ENCODE results near the gene GPR55. TPM values are rescaled to one million over a fixed set of nuclear protein-coding genes. Genes with fewer than 3 reads are reported as not detected.

GPR55 gene
- total RNA-seq, 2 experiments from 2014 or later, result 3.6 to 4.0 TPM

DNA sequence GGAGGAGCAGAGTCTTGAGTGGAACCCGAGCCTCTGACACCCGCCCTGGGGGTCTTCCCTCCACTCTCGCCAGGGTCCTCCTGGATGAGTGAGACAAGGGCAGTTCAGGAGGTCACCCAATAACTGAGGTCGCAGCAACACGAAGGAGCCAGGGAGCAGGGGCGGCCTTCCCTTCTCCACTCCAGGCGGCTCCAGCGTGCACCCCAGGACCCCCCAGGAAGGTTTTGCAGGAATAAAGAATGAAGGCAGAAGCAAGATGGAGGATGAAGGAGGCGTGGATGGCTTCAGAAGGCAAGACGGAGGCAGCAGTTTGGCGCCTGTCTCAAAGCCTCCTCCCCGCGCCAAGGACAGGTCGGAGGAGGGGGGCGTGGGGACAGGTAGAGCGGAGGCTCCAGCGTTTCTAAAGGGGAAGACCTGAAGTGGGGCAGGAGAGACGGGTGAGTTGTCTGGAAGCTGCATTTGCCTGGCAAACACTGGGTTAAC lies 60.9 kb downstream of the GPR55 start:
- CTCF ChIA-PET, result interaction anchor here (0.8 to 1.5 kb wide), 6 partner anchors 11 to 233 kb away, joined by 3 to 8 read pairs (median 4); no protein-coding TSS in a partner anchor
- no peak for DNase-seq
- Mint-ChIP-seq H3K36me3 (ENCODE audit: low read depth) (no peaks in the 10 kb centered on the region), H3K27ac (peak overlapping the region; percentile 82), H3K4me3 (peak overlapping the region; percentile 84), H3K9me3 (ENCODE audit: low read depth) (no peaks in the 10 kb centered on the region), H3K27me3 (peaks cover 7% of the 10 kb centered on the region), H3K4me1 (peaks cover 50% of the 10 kb centered on the region)
- POLR2A ChIA-PET, result interaction anchor here (1.1 kb wide), 1 partner anchor 64 kb away, joined by 3 read pairs; no protein-coding TSS in a partner anchor
- ATAC-seq, result peak; percentile 1
- intact Hi-C loops (cut with DNase I, micrococcal nuclease), result loop anchor here in 1 of 2 experiments (1.0 to 2.0 kb wide), 4 partner anchors 16 to 192 kb away; partner anchors contain the start of genes GPR55 and PSMD1

DNA sequence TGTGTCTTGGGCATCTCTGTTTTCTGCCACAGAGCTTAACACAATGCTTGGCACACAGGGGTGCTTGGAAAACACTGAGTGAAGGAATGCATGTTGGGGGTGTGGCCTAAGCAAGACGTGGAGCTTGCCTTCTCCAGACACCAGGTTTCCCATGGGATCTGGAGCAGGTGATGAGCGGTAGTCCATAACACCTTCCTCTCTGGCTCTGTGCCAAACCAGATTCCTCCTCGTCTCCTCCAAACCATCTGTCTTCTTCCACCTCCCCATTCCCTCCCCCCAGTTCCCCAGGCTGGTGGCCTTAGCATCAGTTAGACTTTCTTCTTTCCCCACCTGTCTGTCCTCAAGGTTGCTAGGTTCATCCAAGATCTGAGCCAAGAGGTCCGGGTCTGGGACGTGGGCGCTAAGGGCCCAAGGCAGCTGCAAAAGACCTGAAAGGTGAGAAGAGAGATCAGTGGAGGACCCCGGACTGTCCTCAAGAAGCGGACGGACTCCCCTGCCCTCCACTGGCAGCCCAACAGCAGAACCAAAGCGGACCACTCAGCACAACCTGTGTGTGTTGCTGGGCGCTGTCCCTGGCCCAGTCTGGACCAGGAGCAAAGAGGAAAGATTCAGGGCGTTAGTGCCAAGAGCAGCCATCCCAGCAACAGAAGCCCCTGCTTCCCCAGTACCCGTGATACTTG lies 61.5 kb downstream of the GPR55 start:
- H3K9me3 Mint-ChIP-seq (ENCODE audit: low read depth), result no peaks in the 10 kb centered on the region
- no peak overlapping the region for H3K27ac Mint-ChIP-seq
- DNase-seq (no peak), ATAC-seq (no peak)
- peaks cover 7% of the 10 kb centered on the region for H3K27me3 Mint-ChIP-seq
- no peaks in the 10 kb centered on the region for H3K36me3 Mint-ChIP-seq (ENCODE audit: low read depth)
- CTCF ChIA-PET, result interaction anchor here (0.9 to 1.5 kb wide), 5 partner anchors 11 to 50 kb away, joined by 3 to 10 read pairs (median 5); no protein-coding TSS in a partner anchor
- peaks cover 50% of the 10 kb centered on the region for H3K4me1 Mint-ChIP-seq
- intact Hi-C loops (cut with DNase I, micrococcal nuclease), result loop anchor here in 1 of 2 experiments (1.0 to 2.0 kb wide), 4 partner anchors 15 to 193 kb away; partner anchors contain the start of genes GPR55 and PSMD1
- POLR2A ChIA-PET, result interaction anchor here (1.0 kb wide), 1 partner anchor 70 kb away, joined by 3 read pairs; no protein-coding TSS in a partner anchor
- peak overlapping the region; percentile 84 for H3K4me3 Mint-ChIP-seq

DNA sequence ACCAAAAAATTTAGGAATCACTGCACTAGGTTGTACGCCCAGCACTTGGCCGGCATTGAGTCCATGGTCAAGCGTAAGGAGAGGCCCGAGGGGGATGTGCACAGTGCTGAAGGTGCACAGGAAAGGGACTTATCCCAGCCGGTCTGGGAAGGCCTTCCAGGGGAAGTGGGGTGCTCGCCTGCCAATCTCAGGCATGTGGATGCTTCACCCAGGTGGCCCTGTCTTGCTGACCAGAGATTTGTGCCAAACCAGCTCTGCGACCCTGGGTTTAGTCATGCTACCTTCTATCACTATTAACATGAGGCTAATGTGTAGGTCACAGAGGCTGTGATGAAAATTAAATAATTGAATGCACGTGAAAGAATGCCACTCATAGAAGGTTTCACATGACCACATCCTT lies 62.0 kb downstream of the GPR55 start:
- Mint-ChIP-seq H3K36me3 (ENCODE audit: low read depth) (no peaks in the 10 kb centered on the region), H3K9me3 (ENCODE audit: low read depth) (no peaks in the 10 kb centered on the region), H3K27me3 (peaks cover 8% of the 10 kb centered on the region), H3K4me3 (no peak overlapping the region), H3K4me1 (peaks cover 47% of the 10 kb centered on the region), H3K27ac (no peak overlapping the region)
- intact Hi-C loops (cut with DNase I, micrococcal nuclease), result no loop called here
- DNase-seq (no peak), ATAC-seq (no peak)
- ChIA-PET CTCF (interaction anchor here (0.9 to 1.0 kb wide), 2 partner anchors 13 to 14 kb away, joined by 5 to 10 read pairs; no protein-coding TSS in a partner anchor), POLR2A (interaction anchor here (1.0 kb wide), 1 partner anchor 69 kb away, joined by 3 read pairs; no protein-coding TSS in a partner anchor)

DNA sequence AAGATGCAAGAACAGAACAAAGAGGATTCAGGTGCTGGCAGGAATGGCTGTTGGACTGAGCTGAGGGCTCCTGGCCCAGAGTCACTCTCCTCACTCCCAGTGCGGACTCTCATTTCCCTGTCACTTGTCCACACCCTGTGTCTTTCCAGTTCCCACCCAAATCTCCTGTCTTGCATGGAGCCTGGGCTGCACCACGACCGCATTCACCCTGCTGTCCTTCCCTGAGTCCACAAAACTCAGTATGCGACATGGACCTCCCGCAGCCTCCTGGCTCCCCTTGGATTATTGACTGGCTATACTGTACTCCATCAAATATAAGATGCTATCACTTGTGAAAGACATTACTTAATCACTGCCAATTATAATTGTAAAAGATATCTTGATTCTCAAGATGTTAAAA lies 62.8 kb downstream of the GPR55 start:
- POLR2A ChIA-PET, result interaction anchor here (1.0 kb wide), 1 partner anchor 68 kb away, joined by 3 read pairs; no protein-coding TSS in a partner anchor

DNA sequence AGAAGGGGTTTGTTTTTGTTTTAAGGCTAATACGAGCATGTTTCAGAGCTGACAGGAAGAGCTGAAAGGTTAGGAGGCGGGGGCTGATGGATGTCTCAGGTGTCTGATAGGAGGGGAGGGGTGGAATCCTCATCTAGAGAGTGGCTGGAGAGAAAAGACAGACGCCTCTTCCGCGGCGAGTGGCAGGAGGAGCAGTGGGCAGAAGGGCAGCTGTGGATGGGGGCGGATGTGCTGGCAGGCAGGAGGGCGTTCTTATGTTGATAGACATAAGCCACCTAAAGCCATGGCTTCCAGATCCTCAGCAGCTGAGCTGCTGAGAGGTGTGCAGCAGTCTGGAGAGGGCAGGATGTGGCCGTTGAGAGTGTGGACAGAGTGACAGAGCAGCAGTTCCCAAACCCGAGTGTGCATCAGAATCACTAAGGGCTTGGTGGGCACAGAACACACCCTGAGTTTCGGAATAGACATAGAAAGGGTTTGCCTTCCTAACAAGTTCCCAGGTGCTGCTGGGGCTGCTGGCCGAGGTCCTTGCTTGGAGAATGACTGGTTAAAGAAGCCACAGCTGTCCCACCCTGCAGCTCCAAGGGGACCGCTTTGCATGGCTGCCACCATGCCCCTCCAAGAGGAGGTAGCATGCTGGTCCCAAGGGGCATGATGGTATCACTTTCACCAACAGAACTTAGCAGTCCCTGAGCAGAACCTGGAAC lies 63.3 kb downstream of the GPR55 start:
- intact Hi-C loops (cut with DNase I, micrococcal nuclease), result no loop called here
- no peak overlapping the region for H3K4me3 Mint-ChIP-seq
- no peaks in the 10 kb centered on the region for H3K9me3 Mint-ChIP-seq (ENCODE audit: low read depth)
- H3K36me3 Mint-ChIP-seq (ENCODE audit: low read depth), result no peaks in the 10 kb centered on the region
- H3K27ac Mint-ChIP-seq, result no peak overlapping the region
- H3K4me1 Mint-ChIP-seq, result peaks cover 41% of the 10 kb centered on the region
- DNase-seq (peak; percentile 38), ATAC-seq (peak; percentile 8)
- ChIA-PET POLR2A (interaction anchor here (0.6 kb wide), 1 partner anchor 16 kb away, joined by 3 read pairs; no protein-coding TSS in a partner anchor), CTCF (interaction anchor here (0.7 to 2.8 kb wide), 13 partner anchors 8 to 483 kb away, joined by 3 to 19 read pairs (median 3); no protein-coding TSS in a partner anchor)
- H3K27me3 Mint-ChIP-seq, result peaks cover 13% of the 10 kb centered on the region

More for the DNA sequence above, 62.8 kb downstream of the GPR55 start:
- DNase-seq (no peak), ATAC-seq (no peak)
- CTCF ChIA-PET, result interaction anchor here (0.7 to 2.8 kb wide), 9 partner anchors 9 to 150 kb away, joined by 3 to 19 read pairs (median 5); no protein-coding TSS in a partner anchor
- no peaks in the 10 kb centered on the region for H3K9me3 Mint-ChIP-seq (ENCODE audit: low read depth)
- peaks cover 13% of the 10 kb centered on the region for H3K27me3 Mint-ChIP-seq
- H3K4me1 Mint-ChIP-seq, result peaks cover 47% of the 10 kb centered on the region
- no peak overlapping the region for H3K27ac Mint-ChIP-seq
- H3K4me3 Mint-ChIP-seq, result no peak overlapping the region
- intact Hi-C loops (cut with DNase I, micrococcal nuclease), result no loop called here
- no peaks in the 10 kb centered on the region for H3K36me3 Mint-ChIP-seq (ENCODE audit: low read depth)

Other genes with a start within 250 kb of the GPR55 start
- 100 to 1,000 TPM; 122 to 148 TPM for gene CAB39, start 212.4 kb downstream of the GPR55 start, total RNA-seq
- gene ITM2C, start 60.3 kb downstream of the GPR55 start, total RNA-seq, result 10 to 100 TPM; 29.6 to 32.9 TPM
- gene SPATA3, start 70.9 kb upstream of the GPR55 start, total RNA-seq, result 1 to 10 TPM; 1.1 to 1.3 TPM
- gene C2orf72, start 112.3 kb upstream of the GPR55 start, total RNA-seq, result 1 to 10 TPM; 2.0 to 3.8 TPM
- 100 to 1,000 TPM; 112 to 160 TPM for gene PSMD1, start 131.6 kb upstream of the GPR55 start, total RNA-seq
- under 1 TPM; 0.11 TPM for gene HTR2B, start 199.8 kb upstream of the GPR55 start, total RNA-seq

Data from activated CD4-positive, alpha-beta T cell treated with anti-CD3 and anti-CD28 coated beads for 36 hours (primary cell).